HCT116 (cell line): ENCODE results near the gene UBAP2.

Experiments
- ATF3 ChIP-seq: IDR thresholded peaks from 2 replicates; pipeline ENCODE4 v1.6.1; 2012
- CTCF ChIP-seq, 3 experiments: fragments of 200-600 bp in 1 of 3; sonication (generic) in 1 of 3; IDR thresholded peaks in 2 of 3; conservative IDR thresholded peaks in 1 of 3; 2 replicates each; pipeline ENCODE4 v1.5.1; 2012 to 2017; ENCODE audit warnings: low read depth in 2 of 3, low read length in 2 of 3, antibody characterized with exemption in 1 of 3, borderline replicate concordance in 1 of 3, control low read depth in 1 of 3, mild to moderate bottlenecking in 1 of 3, mixed read lengths in 1 of 3, mixed run types in 1 of 3, moderate library complexity in 1 of 3; ENCODE audit not compliant: insufficient read depth in 1 of 3
- EZH2 ChIP-seq: fragments of 200-600 bp; sonication (generic); IDR thresholded peaks from 2 replicates; pipeline ENCODE4 v1.6.1; 2017; ENCODE audit warnings: antibody characterized with exemption, mixed run types
- EZH2phosphoT487 ChIP-seq: fragments of 200-600 bp; IDR thresholded peaks from 2 replicates; pipeline ENCODE4 v1.6.1; 2018; ENCODE audit warnings: antibody characterized with exemption, borderline replicate concordance
- FOSL1 ChIP-seq: IDR thresholded peaks from 2 replicates; pipeline ENCODE4 v1.6.1; 2012; ENCODE audit warnings: low read depth
- MAX ChIP-seq: IDR thresholded peaks from 2 replicates; pipeline ENCODE4 v1.6.1; 2012
- POLR2A ChIP-seq: IDR thresholded peaks from 2 replicates; pipeline ENCODE4 v1.7.0; 2011; ENCODE audit warnings: borderline replicate concordance; ENCODE audit not compliant: insufficient read depth, insufficient read length; ENCODE audit errors: extremely low read depth
- POLR2AphosphoS5 ChIP-seq: IDR thresholded peaks from 2 replicates; pipeline ENCODE4 v1.6.1; 2011; ENCODE audit warnings: mild to moderate bottlenecking, low read depth, low read length, moderate library complexity
- SIN3A ChIP-seq: IDR thresholded peaks from 2 replicates; pipeline ENCODE4 v1.6.1; 2012; ENCODE audit warnings: low read depth
- SP1 ChIP-seq: IDR thresholded peaks from 2 replicates; pipeline ENCODE4 v1.6.1; 2012; ENCODE audit warnings: low read depth
- SRF ChIP-seq: IDR thresholded peaks from 2 replicates; pipeline ENCODE4 v1.6.1; 2012; ENCODE audit warnings: low read depth

GRCh38 chr9:34085581-34086500, 37.2 kb upstream of the UBAP2 start:
- TF ChIP-seq POLR2AphosphoS5: no peak
- TF ChIP-seq CTCF (IDR thresholded peaks at IDR 0.05 in 2 of 3, conservative IDR thresholded peaks at IDR 0.05 in 1 of 3; ENCODE audit: borderline replicate concordance in 1 of 3, insufficient read depth in 1 of 3, low read depth in 2 of 3, low read length in 2 of 3): no peak
- TF ChIP-seq EZH2: no peak
- TF ChIP-seq POLR2A: no peak
- TF ChIP-seq MAX: no peak
- no peak for TF ChIP-seq SIN3A
- TF ChIP-seq SP1: no peak
- no peak for TF ChIP-seq FOSL1
- TF ChIP-seq SRF: no peak
- TF ChIP-seq ATF3: no peak
- no peak for TF ChIP-seq EZH2phosphoT487
